ENCODE data around the gene MYL12A.

DNA sequence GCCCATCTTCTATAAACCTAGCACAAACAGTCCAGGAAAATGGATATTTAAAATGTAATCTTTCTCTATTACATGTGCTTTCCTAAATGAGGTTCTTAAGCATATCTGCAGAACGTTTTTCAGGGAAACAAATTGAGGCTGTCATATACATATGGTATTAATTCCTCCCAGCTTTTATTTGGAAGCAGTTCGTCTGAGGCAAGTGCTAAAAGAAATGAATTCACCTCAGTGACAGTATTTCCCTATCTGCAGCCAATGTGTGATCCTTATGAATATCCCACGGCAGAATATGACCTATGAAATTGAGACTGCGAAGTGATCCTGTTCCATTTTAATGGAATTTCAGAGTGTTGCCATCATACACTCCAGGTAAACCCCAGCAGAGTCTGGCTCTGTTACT is 34.9 kb upstream of the MYL12A start:
- no peak for TF ChIP-seq EZH2 (IDR thresholded peaks at IDR 0.05)
- TF ChIP-seq, protein P1, sequence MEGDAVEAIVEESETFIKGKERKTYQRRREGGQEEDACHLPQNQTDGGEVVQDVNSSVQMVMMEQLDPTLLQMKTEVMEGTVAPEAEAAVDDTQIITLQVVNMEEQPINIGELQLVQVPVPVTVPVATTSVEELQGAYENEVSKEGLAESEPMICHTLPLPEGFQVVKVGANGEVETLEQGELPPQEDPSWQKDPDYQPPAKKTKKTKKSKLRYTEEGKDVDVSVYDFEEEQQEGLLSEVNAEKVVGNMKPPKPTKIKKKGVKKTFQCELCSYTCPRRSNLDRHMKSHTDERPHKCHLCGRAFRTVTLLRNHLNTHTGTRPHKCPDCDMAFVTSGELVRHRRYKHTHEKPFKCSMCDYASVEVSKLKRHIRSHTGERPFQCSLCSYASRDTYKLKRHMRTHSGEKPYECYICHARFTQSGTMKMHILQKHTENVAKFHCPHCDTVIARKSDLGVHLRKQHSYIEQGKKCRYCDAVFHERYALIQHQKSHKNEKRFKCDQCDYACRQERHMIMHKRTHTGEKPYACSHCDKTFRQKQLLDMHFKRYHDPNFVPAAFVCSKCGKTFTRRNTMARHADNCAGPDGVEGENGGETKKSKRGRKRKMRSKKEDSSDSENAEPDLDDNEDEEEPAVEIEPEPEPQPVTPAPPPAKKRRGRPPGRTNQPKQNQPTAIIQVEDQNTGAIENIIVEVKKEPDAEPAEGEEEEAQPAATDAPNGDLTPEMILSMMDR (IDR thresholded peaks at IDR 0.05 in 2 of 3, conservative IDR thresholded peaks at IDR 0.05 in 1 of 3; ENCODE audit: borderline replicate concordance in 1 of 3, insufficient read depth in 1 of 3, low read depth in 2 of 3, low read length in 2 of 3) = no peak
- TF ChIP-seq YY1 (IDR thresholded peaks at IDR 0.05; ENCODE audit: extremely low read depth, insufficient replicate concordance, low read depth, low read length) = no peak
- TF ChIP-seq JUND (IDR thresholded peaks at IDR 0.05) = no peak

Measured in HCT116 (cell line).